ENCODE results near the gene C5orf34.
"Not testable (repeated sequence)": the region's sequence is repeated elsewhere in the genome, so short reads cannot be mapped to it uniquely, and the experiment has no call there.

DNA sequence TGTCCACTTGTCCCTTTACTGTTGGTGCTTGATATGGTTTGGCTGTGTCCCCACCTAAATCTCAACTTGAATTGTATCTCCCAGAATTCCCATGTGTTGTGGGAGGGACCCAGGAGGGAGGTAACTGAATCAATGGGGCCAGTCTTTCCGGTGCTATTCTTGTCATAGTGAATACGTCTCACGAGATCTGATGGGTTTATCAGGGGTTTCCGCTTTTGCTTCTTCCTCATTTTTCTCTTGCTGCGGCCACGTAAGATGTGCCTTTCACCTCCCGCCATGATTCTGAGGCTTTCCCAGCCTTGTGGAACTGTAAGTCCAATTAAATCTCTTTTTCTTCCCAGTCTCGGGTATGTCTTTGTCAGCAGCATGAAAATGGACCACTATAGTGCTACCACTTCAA, 34.3 kb upstream of the C5orf34 start:
- not testable (repeated sequence) for TF ChIP-seq POLR2A (IDR thresholded peaks at IDR 0.05; ENCODE audit: low read depth, low read length); POLR2AphosphoS5 (IDR thresholded peaks at IDR 0.05; ENCODE audit: low read depth, low read length); TAF1 (IDR thresholded peaks at IDR 0.05; ENCODE audit: borderline replicate concordance, low read depth, low read length)

Measured in GM12892 (cell line).